Vagina (tissue), 2 donors: ENCODE data around the gene RPUSD1. TPM values are rescaled to one million over a fixed set of nuclear protein-coding genes. Genes with fewer than 3 reads are reported as not detected.

Source experiments
- DNase-seq, 2 donors: peaks; one replicate each; pipeline ENCODE4 v3.0.0-alpha.2; 2017; ENCODE audit errors: extremely low spot score in 2 of 2
- H3K27ac ChIP-seq: fragments of 200-600 bp; sonication (generic); one replicate; pipeline ENCODE4 v1.5.1; 2019
- H3K27me3 ChIP-seq: fragments of 200-600 bp; sonication (generic); one replicate; pipeline ENCODE4 v1.5.1; 2019
- H3K36me3 ChIP-seq, 2 donors: fragments of 200-600 bp; sonication (generic); one replicate each; pipeline ENCODE4 v1.5.1; 2017 to 2019
- H3K4me1 ChIP-seq: fragments of 200-600 bp; sonication (generic); one replicate; pipeline ENCODE4 v1.5.1; 2019
- H3K4me3 ChIP-seq, 2 donors: fragments of 200-600 bp; sonication (generic); 1 replicate in 1 of 2; 2 replicates in 1 of 2; pipeline ENCODE4 v1.5.1; 2016 to 2019
- H3K9me3 ChIP-seq: fragments of 200-600 bp; sonication (generic); one replicate; pipeline ENCODE4 v1.5.1; 2019
- CTCF ChIP-seq, 3 experiments: fragments of 450-650 bp in 2 of 3; fragments of 200-600 bp in 1 of 3; sonication (generic) in 1 of 3; IDR thresholded peaks; one replicate each; pipeline ENCODE4 v1.5.1; 2017 to 2019; ENCODE audit warnings: antibody characterized with exemption in 3 of 3, mild to moderate bottlenecking in 2 of 3, moderate library complexity in 2 of 3
- POLR2A ChIP-seq, 2 donors: fragments of 450-650 bp; IDR thresholded peaks; one replicate each; pipeline ENCODE4 v1.6.1; 2017; ENCODE audit warnings: antibody characterized with exemption in 2 of 2, mild to moderate bottlenecking in 2 of 2, moderate library complexity in 2 of 2
- POLR2AphosphoS5 ChIP-seq, 2 donors: sonication (generic); formaldehyde crosslinking; IDR thresholded peaks; one replicate each; pipeline ENCODE4 v1.9.0; 2017; ENCODE audit warnings: antibody characterized with exemption in 2 of 2, mild to moderate bottlenecking in 2 of 2, low read depth in 1 of 2; ENCODE audit not compliant: insufficient read depth in 1 of 2
- intact Hi-C: fragments of 100-400 bp; cut with DNase I; formaldehyde crosslinking; loops from one replicate; pipeline ENCODE4 v1.15.1; 2023
- total RNA-seq: library from RNA; depleted of rRNA; stranded (reverse); fragments of >200 nt; gene quantifications from one replicate; pipeline ENCODE4 v1.2.3, GENCODE V29; 2016

RPUSD1 gene
- total RNA-seq, 1 donor from 2014 or later = 17.2 TPM

DNA sequence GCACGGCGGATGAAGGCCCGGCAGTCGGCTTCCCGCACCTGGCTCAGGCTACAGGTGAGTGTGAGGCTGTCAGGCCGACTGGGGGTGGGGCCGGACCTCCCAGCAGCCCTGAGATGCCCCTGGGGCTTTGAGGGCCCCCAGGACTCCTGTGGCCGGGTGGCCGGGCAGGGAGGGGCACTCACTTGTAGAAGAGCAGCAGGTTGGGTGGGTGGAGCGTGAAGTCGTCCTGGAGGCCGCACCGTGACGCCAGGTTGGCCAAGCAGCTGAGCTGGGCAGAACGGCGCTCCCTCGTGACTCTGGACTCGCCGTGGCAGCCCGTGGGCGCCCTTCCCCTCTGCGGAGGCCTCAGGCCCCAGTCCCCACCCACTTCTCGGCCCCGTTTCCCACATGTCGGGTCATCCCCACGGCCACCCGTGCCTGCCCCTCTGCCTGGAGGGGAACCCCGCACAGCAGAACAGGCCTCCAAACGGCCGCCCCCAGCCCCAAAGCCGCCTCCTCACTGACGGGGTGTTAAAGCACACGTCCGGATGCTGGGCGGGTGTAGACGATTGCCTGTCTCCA is 12.9 kb downstream of the RPUSD1 start:
- intact Hi-C loops = no loop called here
- Histone ChIP-seq H3K36me3 (no peaks in the 10 kb centered on the region), H3K9me3 (no peaks in the 10 kb centered on the region), H3K27me3 (no peaks in the 10 kb centered on the region), H3K4me3 (no peak overlapping the region), H3K27ac (no peak overlapping the region), H3K4me1 (no peaks in the 10 kb centered on the region)
- TF ChIP-seq POLR2AphosphoS5 (IDR thresholded peaks at IDR 0.05; ENCODE audit: insufficient read depth in 1 of 2, low read depth in 1 of 2) (no peak), CTCF (IDR thresholded peaks at IDR 0.05) (no peak), POLR2A (IDR thresholded peaks at IDR 0.05) (no peak)
- no peak for DNase-seq

DNA sequence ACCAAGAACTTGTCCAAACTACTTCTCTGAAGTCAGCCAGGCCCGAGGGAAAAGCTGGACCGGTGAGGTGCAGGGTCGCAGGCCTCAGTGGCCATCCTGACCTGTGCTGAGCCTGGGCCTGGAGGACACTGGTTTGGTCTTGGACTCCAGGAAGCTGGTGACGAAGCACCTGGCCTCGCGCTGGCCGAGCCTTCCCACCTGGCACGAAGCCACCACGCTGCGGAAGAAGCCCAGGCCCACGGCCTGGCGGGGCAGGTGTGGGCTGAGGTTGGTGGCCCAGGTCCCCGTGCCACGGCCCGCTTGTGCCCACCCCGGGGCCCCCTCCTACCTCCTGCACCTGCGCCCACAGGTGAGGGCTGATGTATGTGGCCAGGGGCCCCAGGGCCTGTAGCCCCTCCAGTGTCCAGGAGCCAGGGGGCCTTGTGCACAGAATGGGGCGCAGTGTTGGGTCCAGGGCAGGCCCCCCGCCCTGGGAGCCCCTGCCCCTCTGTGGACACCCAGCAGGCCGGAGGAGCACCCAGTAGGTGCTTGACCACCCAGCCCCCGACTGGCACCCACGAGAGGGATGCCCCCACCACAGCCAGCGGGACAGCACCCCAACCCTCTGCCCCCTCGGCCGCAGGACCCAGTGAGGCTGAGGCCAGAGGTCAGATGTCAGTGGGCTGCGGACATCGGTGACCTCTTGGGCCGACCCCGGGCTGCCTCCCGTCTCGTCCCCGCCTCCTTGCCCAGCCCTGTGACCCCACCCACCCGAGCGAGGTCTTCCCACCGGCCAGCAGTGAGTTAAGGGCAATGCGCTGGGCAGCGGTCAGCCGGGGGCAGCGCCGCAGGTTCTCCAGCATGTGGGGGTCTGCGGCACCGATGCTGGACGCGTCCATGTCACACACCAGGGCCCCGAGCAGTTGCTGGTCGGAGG is 13.8 kb downstream of the RPUSD1 start:
- Histone ChIP-seq H3K36me3 (no peaks in the 10 kb centered on the region), H3K4me1 (no peaks in the 10 kb centered on the region), H3K27ac (no peak overlapping the region), H3K4me3 (no peak overlapping the region), H3K27me3 (no peaks in the 10 kb centered on the region), H3K9me3 (no peaks in the 10 kb centered on the region)
- DNase-seq = no peak
- intact Hi-C loops = no loop called here
- TF ChIP-seq POLR2AphosphoS5 (IDR thresholded peaks at IDR 0.05; ENCODE audit: insufficient read depth in 1 of 2, low read depth in 1 of 2) = no peak
- no peak for TF ChIP-seq POLR2A (IDR thresholded peaks at IDR 0.05)
- no peak for TF ChIP-seq CTCF (IDR thresholded peaks at IDR 0.05)

DNA sequence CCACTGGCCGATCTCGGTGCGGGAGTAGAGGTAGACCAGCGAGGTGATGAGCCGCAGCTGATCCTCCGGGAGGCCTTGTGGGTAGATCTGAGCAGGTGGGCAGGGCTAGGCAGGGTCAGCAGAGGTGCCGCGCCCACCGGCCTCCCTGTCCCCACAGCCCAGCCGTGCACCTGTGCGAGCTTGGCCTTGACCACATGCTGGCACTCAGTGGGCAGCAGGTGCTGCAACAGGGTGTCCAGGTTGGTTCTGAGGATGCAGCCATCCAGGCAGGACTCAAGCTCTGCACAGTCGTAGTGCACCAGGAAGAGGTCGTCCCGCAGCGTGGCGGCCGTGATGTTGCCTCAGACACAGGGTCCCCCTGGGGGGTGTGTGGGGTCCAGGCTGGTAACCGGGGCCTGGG is 15.2 kb downstream of the RPUSD1 start:
- no peak for TF ChIP-seq CTCF (IDR thresholded peaks at IDR 0.05)
- TF ChIP-seq POLR2AphosphoS5 (IDR thresholded peaks at IDR 0.05; ENCODE audit: insufficient read depth in 1 of 2, low read depth in 1 of 2) = no peak
- no peak for TF ChIP-seq POLR2A (IDR thresholded peaks at IDR 0.05)
- no peak for DNase-seq
- no peak overlapping the region for H3K4me3 ChIP-seq
- no peaks in the 10 kb centered on the region for H3K36me3 ChIP-seq
- H3K4me1 ChIP-seq = no peaks in the 10 kb centered on the region
- intact Hi-C loops = loop anchor here (1.0 kb wide), 1 partner anchor 317 kb away; no protein-coding TSS in a partner anchor
- H3K27ac ChIP-seq = no peak overlapping the region
- no peaks in the 10 kb centered on the region for H3K27me3 ChIP-seq
- H3K9me3 ChIP-seq = no peaks in the 10 kb centered on the region

DNA sequence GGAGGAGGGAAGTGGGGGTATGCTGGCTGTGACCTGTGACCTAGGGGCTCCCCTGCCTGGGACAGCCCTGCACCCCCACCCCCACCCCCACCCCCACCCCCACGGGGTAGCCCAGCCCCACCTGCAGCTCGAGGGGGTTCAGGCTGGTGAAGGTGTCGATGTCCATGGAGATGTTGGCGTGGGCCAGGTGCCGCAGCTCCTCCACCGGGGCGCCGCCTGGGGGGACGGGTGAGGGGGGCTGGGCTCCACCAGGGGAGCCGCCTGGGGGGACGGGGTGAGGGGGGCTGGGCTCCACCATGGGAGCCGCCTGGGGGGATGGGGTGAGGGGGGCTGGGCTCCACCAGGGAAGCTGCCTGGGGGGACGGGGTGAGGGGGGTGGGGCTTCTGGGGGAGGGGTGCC is 17.8 kb downstream of the RPUSD1 start:
- Histone ChIP-seq H3K27me3 (no peaks in the 10 kb centered on the region), H3K36me3 (no peaks in the 10 kb centered on the region), H3K27ac (no peak overlapping the region)

More for the DNA sequence above, 17.8 kb downstream of the RPUSD1 start:
- DNase-seq = no peak
- intact Hi-C loops = no loop called here
- no peak overlapping the region for H3K4me3 ChIP-seq
- TF ChIP-seq POLR2A (IDR thresholded peaks at IDR 0.05) (no peak), CTCF (IDR thresholded peaks at IDR 0.05) (no peak), POLR2AphosphoS5 (IDR thresholded peaks at IDR 0.05; ENCODE audit: insufficient read depth in 1 of 2, low read depth in 1 of 2) (no peak)
- H3K9me3 ChIP-seq = no peaks in the 10 kb centered on the region
- no peaks in the 10 kb centered on the region for H3K4me1 ChIP-seq
